A673 (cell line): Measurements from ENCODE around the gene ALX4.

ENCODE experiments used
- CTCF ChIP-seq: fragments of 300-800, 200-600 bp; sonication (generic); conservative IDR thresholded peaks from 2 replicates; pipeline ENCODE4 v1.5.1; 2017; ENCODE audit warnings: low read depth, mild to moderate bottlenecking, antibody characterized with exemption, low read length, moderate library complexity, mixed read lengths
- EZH2 ChIP-seq: fragments of 200-600 bp; sonication (generic); IDR thresholded peaks from 2 replicates; pipeline ENCODE4 v1.6.1; 2017; ENCODE audit warnings: borderline replicate concordance, low read depth, mild to moderate bottlenecking, mixed read lengths, antibody characterized with exemption, low read length; ENCODE audit not compliant: poor library complexity, severe bottlenecking

GRCh38 chr11:44332665-44333064, 22.7 kb upstream of the ALX4 start:
- TF ChIP-seq CTCF (no peak), EZH2 (no peak)
